GM12878 (cell line): ENCODE results near the gene SOWAHC. TPM values are rescaled to one million over a fixed set of nuclear protein-coding genes. Genes with fewer than 3 reads are reported as not detected.

ENCODE experiments used
- EGR1 ChIP-seq, 2 experiments: IDR thresholded peaks; 1 replicate in 1 of 2; 2 replicates in 1 of 2; pipeline ENCODE4 v1.6.1; 2011 to 2012; ENCODE audit warnings: low read depth in 2 of 2, low read length in 2 of 2, borderline replicate concordance in 1 of 2, mild to moderate bottlenecking in 1 of 2, moderate library complexity in 1 of 2
- IKZF1 ChIP-seq: fragments of 450-650 bp; conservative IDR thresholded peaks from 2 replicates; pipeline ENCODE4 v1.6.1; 2017; ENCODE audit warnings: antibody characterized with exemption, mild to moderate bottlenecking
- SMAD1 ChIP-seq: fragments of 450-650 bp; IDR thresholded peaks from 2 replicates; pipeline ENCODE4 v1.6.1; 2018; ENCODE audit warnings: mild to moderate bottlenecking, low read depth; ENCODE audit not compliant: partially characterized antibody
- polyA plus RNA-seq, 11 experiments: library from polyadenylated mRNA; depleted of rRNA in 4 of 11; unstranded in 6 of 11; stranded (reverse) in 5 of 11; fragments of >200 nt; fragmentation: Nextera tagmentation in 4 of 11; fragmentation: Illumina TruSeq in 1 of 11; extraction: Ambion mirVana in 4 of 11; extraction: Trizol in 1 of 11; gene quantifications; 1 replicate in 1 of 11; 2 replicates in 10 of 11; pipeline versions ENCODE4 v1.2.1 to v1.2.3, GENCODE V29; 2011 to 2016; ENCODE audit warnings: inconsistent platforms in 2 of 11, missing spikeins in 2 of 11, low read depth in 1 of 11
- total RNA-seq, 4 experiments: library from RNA; depleted of rRNA in 3 of 4; stranded (reverse); fragments of >200 nt in 3 of 4; fragmentation: Illumina TruSeq in 1 of 4; extraction: Trizol in 1 of 4; gene quantifications; 2 replicates each; pipeline versions ENCODE4 v1.2.1 to v1.2.3, GENCODE V29; 2013 to 2021
- TF ChIP-seq, protein P1 (sequence below): fragments of 450-650 bp; IDR thresholded peaks from 2 replicates; pipeline ENCODE4 v1.6.1; 2017; ENCODE audit warnings: mild to moderate bottlenecking, low read depth, inconsistent platforms; ENCODE audit not compliant: poor library complexity, severe bottlenecking
- TF ChIP-seq, protein P2 (sequence below): IDR thresholded peaks from 2 replicates; pipeline ENCODE4 v1.6.1; 2011; ENCODE audit warnings: borderline replicate concordance, low read depth, mild to moderate bottlenecking, moderate library complexity, mixed read lengths, low read length; ENCODE audit not compliant: insufficient read depth; ENCODE audit errors: extremely low read length
- TF ChIP-seq, protein P3 (sequence below): fragments of 450-650 bp; IDR thresholded peaks from 2 replicates; pipeline ENCODE4 v1.6.1; 2017; ENCODE audit warnings: mild to moderate bottlenecking, moderate library complexity

SOWAHC gene
- total and polyA plus RNA-seq, 10 of the 15 experiments (the other 5 are each of a cell fraction or from before 2014, with no cell fraction given): 0.48 to 2.6 (median 1.8) TPM

DNA sequence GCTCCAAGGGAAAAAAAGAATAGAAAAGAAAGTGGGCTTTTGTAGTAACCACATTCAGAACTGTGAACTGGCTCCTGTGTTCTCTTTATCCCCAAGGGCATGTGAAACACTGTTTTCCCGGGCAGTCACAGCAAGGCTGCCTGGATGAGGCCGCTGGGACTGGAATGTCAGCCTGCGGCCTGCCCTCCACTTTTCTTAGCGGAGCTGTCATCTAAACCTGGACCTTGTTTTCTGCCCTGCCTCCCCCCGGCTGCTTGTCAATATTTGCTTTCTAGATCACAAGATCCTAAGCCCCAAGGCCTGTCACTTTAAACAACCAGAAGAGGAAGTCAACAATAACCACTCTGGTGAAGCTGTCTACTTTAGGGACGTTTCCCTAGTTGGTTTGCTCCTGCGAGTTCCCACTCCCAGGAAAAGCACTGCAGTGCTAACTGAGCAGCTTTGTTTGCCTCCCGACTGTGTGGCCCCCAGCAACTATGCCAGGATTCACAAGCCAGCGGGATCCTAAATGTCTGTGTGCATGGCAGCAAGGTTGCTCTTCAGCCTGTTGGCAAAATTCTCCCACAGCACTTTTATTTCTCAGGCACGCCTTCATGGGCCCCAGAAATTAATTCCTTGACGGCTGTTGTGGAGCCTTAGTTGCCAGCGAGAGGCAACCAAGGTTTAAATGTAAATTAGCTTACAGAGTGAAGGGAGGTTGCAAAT is 30.6 kb downstream of the SOWAHC start (continued):
- TF ChIP-seq, protein P1, sequence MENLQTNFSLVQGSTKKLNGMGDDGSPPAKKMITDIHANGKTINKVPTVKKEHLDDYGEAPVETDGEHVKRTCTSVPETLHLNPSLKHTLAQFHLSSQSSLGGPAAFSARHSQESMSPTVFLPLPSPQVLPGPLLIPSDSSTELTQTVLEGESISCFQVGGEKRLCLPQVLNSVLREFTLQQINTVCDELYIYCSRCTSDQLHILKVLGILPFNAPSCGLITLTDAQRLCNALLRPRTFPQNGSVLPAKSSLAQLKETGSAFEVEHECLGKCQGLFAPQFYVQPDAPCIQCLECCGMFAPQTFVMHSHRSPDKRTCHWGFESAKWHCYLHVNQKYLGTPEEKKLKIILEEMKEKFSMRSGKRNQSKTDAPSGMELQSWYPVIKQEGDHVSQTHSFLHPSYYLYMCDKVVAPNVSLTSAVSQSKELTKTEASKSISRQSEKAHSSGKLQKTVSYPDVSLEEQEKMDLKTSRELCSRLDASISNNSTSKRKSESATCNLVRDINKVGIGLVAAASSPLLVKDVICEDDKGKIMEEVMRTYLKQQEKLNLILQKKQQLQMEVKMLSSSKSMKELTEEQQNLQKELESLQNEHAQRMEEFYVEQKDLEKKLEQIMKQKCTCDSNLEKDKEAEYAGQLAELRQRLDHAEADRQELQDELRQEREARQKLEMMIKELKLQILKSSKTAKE: no peak
- no peak for TF ChIP-seq EGR1 (IDR thresholded peaks at IDR 0.05; ENCODE audit: borderline replicate concordance in 1 of 2, low read depth in 2 of 2, low read length in 2 of 2)
- TF ChIP-seq, protein P2, sequence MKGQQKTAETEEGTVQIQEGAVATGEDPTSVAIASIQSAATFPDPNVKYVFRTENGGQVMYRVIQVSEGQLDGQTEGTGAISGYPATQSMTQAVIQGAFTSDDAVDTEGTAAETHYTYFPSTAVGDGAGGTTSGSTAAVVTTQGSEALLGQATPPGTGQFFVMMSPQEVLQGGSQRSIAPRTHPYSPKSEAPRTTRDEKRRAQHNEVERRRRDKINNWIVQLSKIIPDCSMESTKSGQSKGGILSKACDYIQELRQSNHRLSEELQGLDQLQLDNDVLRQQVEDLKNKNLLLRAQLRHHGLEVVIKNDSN: no peak
- TF ChIP-seq IKZF1: 0 out of 2 replicates have a peak, but pooled peaks have one; percentile 35
- TF ChIP-seq SMAD1: no peak
- TF ChIP-seq, protein P3, sequence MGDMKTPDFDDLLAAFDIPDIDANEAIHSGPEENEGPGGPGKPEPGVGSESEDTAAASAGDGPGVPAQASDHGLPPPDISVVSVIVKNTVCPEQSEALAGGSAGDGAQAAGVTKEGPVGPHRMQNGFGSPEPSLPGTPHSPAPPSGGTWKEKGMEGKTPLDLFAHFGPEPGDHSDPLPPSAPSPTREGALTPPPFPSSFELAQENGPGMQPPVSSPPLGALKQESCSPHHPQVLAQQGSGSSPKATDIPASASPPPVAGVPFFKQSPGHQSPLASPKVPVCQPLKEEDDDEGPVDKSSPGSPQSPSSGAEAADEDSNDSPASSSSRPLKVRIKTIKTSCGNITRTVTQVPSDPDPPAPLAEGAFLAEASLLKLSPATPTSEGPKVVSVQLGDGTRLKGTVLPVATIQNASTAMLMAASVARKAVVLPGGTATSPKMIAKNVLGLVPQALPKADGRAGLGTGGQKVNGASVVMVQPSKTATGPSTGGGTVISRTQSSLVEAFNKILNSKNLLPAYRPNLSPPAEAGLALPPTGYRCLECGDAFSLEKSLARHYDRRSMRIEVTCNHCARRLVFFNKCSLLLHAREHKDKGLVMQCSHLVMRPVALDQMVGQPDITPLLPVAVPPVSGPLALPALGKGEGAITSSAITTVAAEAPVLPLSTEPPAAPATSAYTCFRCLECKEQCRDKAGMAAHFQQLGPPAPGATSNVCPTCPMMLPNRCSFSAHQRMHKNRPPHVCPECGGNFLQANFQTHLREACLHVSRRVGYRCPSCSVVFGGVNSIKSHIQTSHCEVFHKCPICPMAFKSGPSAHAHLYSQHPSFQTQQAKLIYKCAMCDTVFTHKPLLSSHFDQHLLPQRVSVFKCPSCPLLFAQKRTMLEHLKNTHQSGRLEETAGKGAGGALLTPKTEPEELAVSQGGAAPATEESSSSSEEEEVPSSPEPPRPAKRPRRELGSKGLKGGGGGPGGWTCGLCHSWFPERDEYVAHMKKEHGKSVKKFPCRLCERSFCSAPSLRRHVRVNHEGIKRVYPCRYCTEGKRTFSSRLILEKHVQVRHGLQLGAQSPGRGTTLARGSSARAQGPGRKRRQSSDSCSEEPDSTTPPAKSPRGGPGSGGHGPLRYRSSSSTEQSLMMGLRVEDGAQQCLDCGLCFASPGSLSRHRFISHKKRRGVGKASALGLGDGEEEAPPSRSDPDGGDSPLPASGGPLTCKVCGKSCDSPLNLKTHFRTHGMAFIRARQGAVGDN: no peak; the same call in 1 of the 2 replicates
